Measurements from ENCODE around the gene LASP1NB.
A peak's percentile ranks its signal among the peaks of the same experiment; 100 is the strongest.

The LASP1NB gene

DNA sequence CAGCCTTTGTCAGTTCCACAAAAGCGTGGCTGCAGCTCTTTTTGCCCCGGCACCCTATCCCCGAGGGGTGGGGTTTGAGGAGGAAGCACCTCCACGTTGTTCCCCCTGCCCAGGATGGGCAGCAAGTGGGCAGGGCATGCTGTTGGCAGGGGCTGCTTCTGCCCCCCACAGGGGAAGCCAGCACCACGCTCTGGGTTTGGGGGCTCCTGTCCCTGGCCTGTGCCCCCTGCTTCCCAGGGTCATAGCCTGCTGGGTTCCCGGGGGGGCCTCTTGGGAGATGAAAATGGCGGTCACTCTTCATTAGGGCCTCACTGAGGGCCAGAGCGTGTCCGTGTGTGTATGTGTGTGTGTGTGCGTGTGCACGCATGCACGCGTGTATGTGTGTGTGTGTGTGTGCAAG lies 32.8 kb upstream of the LASP1NB start:
- Histone ChIP-seq H3K4me3 (ENCODE audit: low read depth in 1 of 3, low read length in 3 of 3) (no peak overlapping the region), H3K27ac (ENCODE audit: low read depth in 1 of 2, low read length in 2 of 2) (no peak overlapping the region), H3K9me3 (ENCODE audit: control insufficient read depth in 4 of 4, low read length in 3 of 4) (no peaks in the 10 kb centered on the region), H3K36me3 (ENCODE audit: control insufficient read depth in 4 of 4, insufficient read depth in 3 of 4, low read depth in 1 of 4, low read length in 3 of 4) (peaks cover 4 to 19% (median 14%) of the 10 kb centered on the region in 4 donors), H3K4me1 (ENCODE audit: control insufficient read depth in 4 of 4, insufficient read depth in 4 of 4, low read length in 3 of 4) (peaks cover 25 to 48% (median 40%) of the 10 kb centered on the region in 4 donors), H3K27me3 (ENCODE audit: control insufficient read depth in 4 of 4, insufficient read depth in 4 of 4, low read length in 3 of 4) (no peaks in the 10 kb centered on the region), H3K9ac (ENCODE audit: low read depth in 1 of 2, low read length in 2 of 2) (no peak overlapping the region)
- no peak for TF ChIP-seq HNF4A (conservative IDR thresholded peaks at IDR 0.05)
- WGBS: 87% methylated on average over 13 of the region's 13 CpGs
- no peak for DNase-seq (ENCODE audit: low spot score)

GRCh38 chr17:38893113-38893512 lies 32.3 kb upstream of the LASP1NB start:
- Histone ChIP-seq H3K36me3 (ENCODE audit: control insufficient read depth in 4 of 4, insufficient read depth in 3 of 4, low read depth in 1 of 4, low read length in 3 of 4) (peaks cover 2 to 16% (median 13%) of the 10 kb centered on the region in 4 donors), H3K4me1 (ENCODE audit: control insufficient read depth in 4 of 4, insufficient read depth in 4 of 4, low read length in 3 of 4) (peaks cover 24 to 48% (median 41%) of the 10 kb centered on the region in 4 donors), H3K27me3 (ENCODE audit: control insufficient read depth in 4 of 4, insufficient read depth in 4 of 4, low read length in 3 of 4) (no peaks in the 10 kb centered on the region), H3K9ac (ENCODE audit: low read depth in 1 of 2, low read length in 2 of 2) (no peak overlapping the region), H3K27ac (ENCODE audit: low read depth in 1 of 2, low read length in 2 of 2) (peak overlapping the region in 1 of 2 donors; percentile 35), H3K9me3 (ENCODE audit: control insufficient read depth in 4 of 4, low read length in 3 of 4) (no peaks in the 10 kb centered on the region), H3K4me3 (ENCODE audit: low read depth in 1 of 3, low read length in 3 of 3) (no peak overlapping the region)
- WGBS: 75% methylated on average over 5 of the region's 5 CpGs
- TF ChIP-seq EGR1 (IDR thresholded peaks at IDR 0.05; ENCODE audit: low read depth in 2 of 2): no peak
- TF ChIP-seq ZBTB33 (IDR thresholded peaks at IDR 0.05): no peak
- TF ChIP-seq HNF4A (conservative IDR thresholded peaks at IDR 0.05): no peak
- TF ChIP-seq ATF3 (IDR thresholded peaks at IDR 0.05): no peak
- TF ChIP-seq HNF4G (IDR thresholded peaks at IDR 0.05): no peak
- TF ChIP-seq GABPA (IDR thresholded peaks at IDR 0.05 in 1 of 2, conservative IDR thresholded peaks at IDR 0.05 in 1 of 2): no peak
- TF ChIP-seq TAF1 (conservative IDR thresholded peaks at IDR 0.05): no peak
- TF ChIP-seq RXRA (IDR thresholded peaks at IDR 0.05): no peak
- DNase-seq (ENCODE audit: low spot score): no peak

- Histone ChIP-seq H3K9ac (ENCODE audit: low read depth in 1 of 2, low read length in 2 of 2) (no peak overlapping the region), H3K9me3 (ENCODE audit: control insufficient read depth in 4 of 4, low read length in 3 of 4) (no peaks in the 10 kb centered on the region), H3K4me1 (ENCODE audit: control insufficient read depth in 4 of 4, insufficient read depth in 4 of 4, low read length in 3 of 4) (peaks cover 24 to 52% (median 45%) of the 10 kb centered on the region in 4 donors), H3K36me3 (ENCODE audit: control insufficient read depth in 4 of 4, insufficient read depth in 3 of 4, low read depth in 1 of 4, low read length in 3 of 4) (peaks cover 2 to 16% (median 13%) of the 10 kb centered on the region in 4 donors), H3K27ac (ENCODE audit: low read depth in 1 of 2, low read length in 2 of 2) (peak overlapping the region; percentile 32 to 35), H3K4me3 (ENCODE audit: low read depth in 1 of 3, low read length in 3 of 3) (no peak overlapping the region), H3K27me3 (ENCODE audit: control insufficient read depth in 4 of 4, insufficient read depth in 4 of 4, low read length in 3 of 4) (no peaks in the 10 kb centered on the region)
- WGBS: 37% methylated on average over 6 of the region's 6 CpGs
- TF ChIP-seq, protein P1, sequence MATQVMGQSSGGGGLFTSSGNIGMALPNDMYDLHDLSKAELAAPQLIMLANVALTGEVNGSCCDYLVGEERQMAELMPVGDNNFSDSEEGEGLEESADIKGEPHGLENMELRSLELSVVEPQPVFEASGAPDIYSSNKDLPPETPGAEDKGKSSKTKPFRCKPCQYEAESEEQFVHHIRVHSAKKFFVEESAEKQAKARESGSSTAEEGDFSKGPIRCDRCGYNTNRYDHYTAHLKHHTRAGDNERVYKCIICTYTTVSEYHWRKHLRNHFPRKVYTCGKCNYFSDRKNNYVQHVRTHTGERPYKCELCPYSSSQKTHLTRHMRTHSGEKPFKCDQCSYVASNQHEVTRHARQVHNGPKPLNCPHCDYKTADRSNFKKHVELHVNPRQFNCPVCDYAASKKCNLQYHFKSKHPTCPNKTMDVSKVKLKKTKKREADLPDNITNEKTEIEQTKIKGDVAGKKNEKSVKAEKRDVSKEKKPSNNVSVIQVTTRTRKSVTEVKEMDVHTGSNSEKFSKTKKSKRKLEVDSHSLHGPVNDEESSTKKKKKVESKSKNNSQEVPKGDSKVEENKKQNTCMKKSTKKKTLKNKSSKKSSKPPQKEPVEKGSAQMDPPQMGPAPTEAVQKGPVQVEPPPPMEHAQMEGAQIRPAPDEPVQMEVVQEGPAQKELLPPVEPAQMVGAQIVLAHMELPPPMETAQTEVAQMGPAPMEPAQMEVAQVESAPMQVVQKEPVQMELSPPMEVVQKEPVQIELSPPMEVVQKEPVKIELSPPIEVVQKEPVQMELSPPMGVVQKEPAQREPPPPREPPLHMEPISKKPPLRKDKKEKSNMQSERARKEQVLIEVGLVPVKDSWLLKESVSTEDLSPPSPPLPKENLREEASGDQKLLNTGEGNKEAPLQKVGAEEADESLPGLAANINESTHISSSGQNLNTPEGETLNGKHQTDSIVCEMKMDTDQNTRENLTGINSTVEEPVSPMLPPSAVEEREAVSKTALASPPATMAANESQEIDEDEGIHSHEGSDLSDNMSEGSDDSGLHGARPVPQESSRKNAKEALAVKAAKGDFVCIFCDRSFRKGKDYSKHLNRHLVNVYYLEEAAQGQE (IDR thresholded peaks at IDR 0.05): no peak
- TF ChIP-seq HNF4A (conservative IDR thresholded peaks at IDR 0.05) (peak; percentile 11 to 14), RXRA (IDR thresholded peaks at IDR 0.05) (peak; percentile 20 to 50), HNF4G (IDR thresholded peaks at IDR 0.05) (no peak), RAD21 (IDR thresholded peaks at IDR 0.05) (peak in 1 of 2 donors; percentile 29)
- no peak for DNase-seq (ENCODE audit: low spot score)
Measured at GRCh38 chr17:38893607-38894006, 31.8 kb upstream of the LASP1NB start.
